ENCODE measurements around the gene CHID1. TPM values are rescaled to one million over a fixed set of nuclear protein-coding genes. Genes with fewer than 3 reads are reported as not detected.

CHID1 gene
- total and polyA plus RNA-seq, 7 experiments from 2014 or later = 30.8 to 61.0 (median 55.3) TPM

GRCh38 chr11:933936-934335 lies 23.3 kb upstream of the CHID1 start:
- H3K27ac ChIP-seq (ENCODE audit: low read depth, low read length) = no peak overlapping the region
- no peak for ATAC-seq
- CTCF ChIA-PET = no interaction called here
- Mint-ChIP-seq H3K9me3 (no peaks in the 10 kb centered on the region), H3K27me3 (no peaks in the 10 kb centered on the region), H3K27ac (no peak overlapping the region), H3K4me1 (peaks cover 19 to 86% (median 62%) of the 10 kb centered on the region in 7 donors), H3K36me3 (peaks cover 0 to 25% (median 0%) of the 10 kb centered on the region in 5 donors), H3K4me3 (peak overlapping the region in 6 of 10 donors; percentile 21 to 77 (median 52))
- intact Hi-C loops (cut with micrococcal nuclease) = no loop called here
- POLR2A ChIA-PET = no interaction called here
- DNase-seq = no peak
- H3K9me3 ChIP-seq (ENCODE audit: control insufficient read depth in 2 of 3, low read length in 3 of 3) = no peaks in the 10 kb centered on the region
- H3K4me1 ChIP-seq (ENCODE audit: control insufficient read depth in 2 of 2, insufficient read depth in 2 of 2, low read length in 2 of 2) = peaks cover 5 to 28% of the 10 kb centered on the region in 2 donors
- H3K36me3 ChIP-seq (ENCODE audit: control insufficient read depth in 2 of 3, insufficient read depth in 3 of 3, low read length in 3 of 3) = peaks cover 0 to 11% (median 0%) of the 10 kb centered on the region in 3 experiments
- H3K4me3 ChIP-seq (ENCODE audit: low read length) = no peak overlapping the region
- H3K27me3 ChIP-seq (ENCODE audit: control insufficient read depth in 2 of 2, insufficient read depth in 2 of 2, low read length in 2 of 2) = no peaks in the 10 kb centered on the region

GRCh38 chr11:933142-933851 lies 22.7 kb upstream of the CHID1 start:
- Histone ChIP-seq H3K27me3 (ENCODE audit: control insufficient read depth in 2 of 2, insufficient read depth in 2 of 2, low read length in 2 of 2) (no peaks in the 10 kb centered on the region), H3K9me3 (ENCODE audit: control insufficient read depth in 2 of 3, low read length in 3 of 3) (no peaks in the 10 kb centered on the region), H3K4me1 (ENCODE audit: control insufficient read depth in 2 of 2, insufficient read depth in 2 of 2, low read length in 2 of 2) (peaks cover 5 to 35% of the 10 kb centered on the region in 2 donors), H3K27ac (ENCODE audit: low read depth, low read length) (no peak overlapping the region), H3K36me3 (ENCODE audit: control insufficient read depth in 2 of 3, insufficient read depth in 3 of 3, low read length in 3 of 3) (peaks cover 0 to 11% (median 0%) of the 10 kb centered on the region in 3 experiments), H3K4me3 (ENCODE audit: low read length) (no peak overlapping the region)
- ChIA-PET CTCF (no interaction called here), POLR2A (no interaction called here)
- Mint-ChIP-seq H3K4me1 (peaks cover 24 to 87% (median 64%) of the 10 kb centered on the region in 7 donors), H3K27me3 (no peaks in the 10 kb centered on the region), H3K36me3 (peaks cover 0 to 21% (median 2%) of the 10 kb centered on the region in 5 donors), H3K9me3 (no peaks in the 10 kb centered on the region), H3K4me3 (peak overlapping the region in 9 of 10 donors; percentile 15 to 77 (median 54)), H3K27ac (peak overlapping the region in 5 of 9 donors; percentile 10 to 78 (median 59))
- DNase-seq = no peak
- intact Hi-C loops (cut with micrococcal nuclease) = no loop called here
- ATAC-seq = no peak

- no peak for ATAC-seq
- Mint-ChIP-seq H3K4me3 (peak overlapping the region in 5 of 10 donors; percentile 20 to 65 (median 52)), H3K36me3 (peaks cover 0 to 18% (median 2%) of the 10 kb centered on the region in 5 donors), H3K9me3 (no peaks in the 10 kb centered on the region), H3K4me1 (peaks cover 32 to 87% (median 63%) of the 10 kb centered on the region in 7 donors), H3K27ac (peak overlapping the region in 4 of 9 donors; percentile 14 to 78 (median 63)), H3K27me3 (no peaks in the 10 kb centered on the region)
- peaks cover 0 to 6% (median 0%) of the 10 kb centered on the region in 3 experiments for H3K36me3 ChIP-seq (ENCODE audit: control insufficient read depth in 2 of 3, insufficient read depth in 3 of 3, low read length in 3 of 3)
- peaks cover 11 to 39% of the 10 kb centered on the region in 2 donors for H3K4me1 ChIP-seq (ENCODE audit: control insufficient read depth in 2 of 2, insufficient read depth in 2 of 2, low read length in 2 of 2)
- no peak overlapping the region for H3K27ac ChIP-seq (ENCODE audit: low read depth, low read length)
- H3K4me3 ChIP-seq (ENCODE audit: low read length) = no peak overlapping the region
- H3K9me3 ChIP-seq (ENCODE audit: control insufficient read depth in 2 of 3, low read length in 3 of 3) = no peaks in the 10 kb centered on the region
- intact Hi-C loops (cut with micrococcal nuclease) = no loop called here
- no peak for DNase-seq
- H3K27me3 ChIP-seq (ENCODE audit: control insufficient read depth in 2 of 2, insufficient read depth in 2 of 2, low read length in 2 of 2) = no peaks in the 10 kb centered on the region
- ChIA-PET CTCF (no interaction called here), POLR2A (no interaction called here)
Measured at GRCh38 chr11:932435-932834, 21.8 kb upstream of the CHID1 start.

GRCh38 chr11:931385-931784 lies 20.8 kb upstream of the CHID1 start:
- Histone ChIP-seq H3K4me3 (ENCODE audit: low read length) (no peak overlapping the region), H3K4me1 (ENCODE audit: control insufficient read depth in 2 of 2, insufficient read depth in 2 of 2, low read length in 2 of 2) (peaks cover 21 to 42% of the 10 kb centered on the region in 2 donors), H3K27me3 (ENCODE audit: control insufficient read depth in 2 of 2, insufficient read depth in 2 of 2, low read length in 2 of 2) (no peaks in the 10 kb centered on the region), H3K9me3 (ENCODE audit: control insufficient read depth in 2 of 3, low read length in 3 of 3) (no peaks in the 10 kb centered on the region), H3K27ac (ENCODE audit: low read depth, low read length) (no peak overlapping the region), H3K36me3 (ENCODE audit: control insufficient read depth in 2 of 3, insufficient read depth in 3 of 3, low read length in 3 of 3) (peaks cover 0 to 6% (median 0%) of the 10 kb centered on the region in 3 experiments)
- intact Hi-C loops (cut with micrococcal nuclease) = no loop called here
- H3K27me3 Mint-ChIP-seq = no peaks in the 10 kb centered on the region
- peak overlapping the region in 7 of 10 donors; percentile 3 to 64 (median 36) for H3K4me3 Mint-ChIP-seq
- ATAC-seq (no peak), DNase-seq (no peak)
- H3K9me3 Mint-ChIP-seq = no peaks in the 10 kb centered on the region
- peaks cover 39 to 87% (median 62%) of the 10 kb centered on the region in 7 donors for H3K4me1 Mint-ChIP-seq
- POLR2A ChIA-PET = no interaction called here
- H3K27ac Mint-ChIP-seq = peak overlapping the region in 4 of 9 donors; percentile 13 to 49 (median 41)
- H3K36me3 Mint-ChIP-seq = peaks cover 0 to 18% (median 2%) of the 10 kb centered on the region in 5 donors
- CTCF ChIA-PET = no interaction called here

GRCh38 chr11:929405-929804 lies 18.8 kb upstream of the CHID1 start:
- peaks cover 21 to 40% of the 10 kb centered on the region in 2 donors for H3K4me1 ChIP-seq (ENCODE audit: control insufficient read depth in 2 of 2, insufficient read depth in 2 of 2, low read length in 2 of 2)
- Mint-ChIP-seq H3K4me1 (peaks cover 41 to 77% (median 59%) of the 10 kb centered on the region in 7 donors), H3K36me3 (peaks cover 0 to 18% (median 4%) of the 10 kb centered on the region in 5 donors), H3K4me3 (peak overlapping the region in 5 of 10 donors; percentile 9 to 87 (median 77)), H3K27me3 (no peaks in the 10 kb centered on the region), H3K27ac (no peak overlapping the region), H3K9me3 (no peaks in the 10 kb centered on the region)
- ATAC-seq (no peak), DNase-seq (no peak)
- ChIA-PET POLR2A (no interaction called here), CTCF (interaction anchor here (0.6 to 0.8 kb wide), 2 partner anchors 33 to 34 kb away, joined by 3 read pairs; no protein-coding TSS in a partner anchor)
- H3K4me3 ChIP-seq (ENCODE audit: low read length) = no peak overlapping the region
- intact Hi-C loops (cut with micrococcal nuclease) = loop anchor here (5.0 kb wide), 3 partner anchors 43 to 182 kb away; partner anchors contain the start of genes SLC25A22 (in 1 of the 2) and TALDO1 (in 1 of the 2)
- no peaks in the 10 kb centered on the region for H3K27me3 ChIP-seq (ENCODE audit: control insufficient read depth in 2 of 2, insufficient read depth in 2 of 2, low read length in 2 of 2)
- no peak overlapping the region for H3K27ac ChIP-seq (ENCODE audit: low read depth, low read length)
- peaks cover 0 to 6% (median 0%) of the 10 kb centered on the region in 3 experiments for H3K36me3 ChIP-seq (ENCODE audit: control insufficient read depth in 2 of 3, insufficient read depth in 3 of 3, low read length in 3 of 3)
- no peaks in the 10 kb centered on the region for H3K9me3 ChIP-seq (ENCODE audit: control insufficient read depth in 2 of 3, low read length in 3 of 3)

- intact Hi-C loops (cut with micrococcal nuclease) = loop anchor here (5.0 kb wide), 3 partner anchors 44 to 181 kb away; partner anchors contain the start of genes SLC25A22 (in 1 of the 2) and TALDO1 (in 1 of the 2)
- Mint-ChIP-seq H3K27me3 (no peaks in the 10 kb centered on the region), H3K9me3 (no peaks in the 10 kb centered on the region), H3K4me1 (peaks cover 41 to 71% (median 55%) of the 10 kb centered on the region in 7 donors), H3K4me3 (peak overlapping the region; percentile 8 to 91 (median 86)), H3K36me3 (peaks cover 0 to 18% (median 4%) of the 10 kb centered on the region in 5 donors), H3K27ac (peak overlapping the region in 6 of 9 donors; percentile 86 to 97 (median 92))
- Histone ChIP-seq H3K4me3 (ENCODE audit: low read length) (no peak overlapping the region), H3K27me3 (ENCODE audit: control insufficient read depth in 2 of 2, insufficient read depth in 2 of 2, low read length in 2 of 2) (no peaks in the 10 kb centered on the region), H3K27ac (ENCODE audit: low read depth, low read length) (no peak overlapping the region), H3K9me3 (ENCODE audit: control insufficient read depth in 2 of 3, low read length in 3 of 3) (no peaks in the 10 kb centered on the region), H3K4me1 (ENCODE audit: control insufficient read depth in 2 of 2, insufficient read depth in 2 of 2, low read length in 2 of 2) (peaks cover 21 to 38% of the 10 kb centered on the region in 2 donors), H3K36me3 (ENCODE audit: control insufficient read depth in 2 of 3, insufficient read depth in 3 of 3, low read length in 3 of 3) (peaks cover 0 to 6% (median 0%) of the 10 kb centered on the region in 3 experiments)
- ChIA-PET CTCF (interaction anchor here (0.6 to 0.8 kb wide), 2 partner anchors 10 to 34 kb away, joined by 3 read pairs; no protein-coding TSS in a partner anchor), POLR2A (interaction anchor here (1.2 to 2.3 kb wide), 2 partner anchors 10 to 17 kb away, joined by 5 to 6 read pairs; no protein-coding TSS in a partner anchor)
- ATAC-seq (no peak), DNase-seq (no peak)
Measured at GRCh38 chr11:928786-929185, 18.2 kb upstream of the CHID1 start.

Measured in naive thymus-derived CD4-positive, alpha-beta T cell (primary cell).